Fibroblast of upper back skin (primary cell): ENCODE results near the gene DCAF4.

Source experiments
- DNase-seq: peaks from one replicate; pipeline ENCODE4 v3.0.0-alpha.2; 2013

DCAF4 gene

GRCh38 chr14:72894623-72895378 is 31.5 kb upstream of the DCAF4 start:
- no peak for DNase-seq

DNA sequence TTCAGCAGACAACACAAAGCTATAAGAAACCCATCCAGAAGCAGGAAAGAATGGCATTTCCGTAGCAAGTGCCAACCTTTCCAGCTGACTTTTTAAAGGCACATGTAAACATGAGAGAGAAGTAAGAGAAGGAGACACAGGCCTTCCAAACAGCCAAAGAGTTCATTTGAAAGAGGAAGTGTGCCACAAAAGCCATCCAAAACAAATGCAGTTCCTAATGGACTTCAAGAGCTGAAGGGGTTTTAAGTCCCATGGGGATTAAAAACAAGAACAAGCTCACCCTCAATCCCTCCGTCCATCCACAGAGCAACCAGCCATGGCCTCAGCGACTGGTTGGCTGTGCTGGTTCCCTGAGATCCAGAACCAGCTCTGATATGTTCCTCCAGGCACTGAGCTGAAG is 27.8 kb upstream of the DCAF4 start:
- no peak for DNase-seq

DNA sequence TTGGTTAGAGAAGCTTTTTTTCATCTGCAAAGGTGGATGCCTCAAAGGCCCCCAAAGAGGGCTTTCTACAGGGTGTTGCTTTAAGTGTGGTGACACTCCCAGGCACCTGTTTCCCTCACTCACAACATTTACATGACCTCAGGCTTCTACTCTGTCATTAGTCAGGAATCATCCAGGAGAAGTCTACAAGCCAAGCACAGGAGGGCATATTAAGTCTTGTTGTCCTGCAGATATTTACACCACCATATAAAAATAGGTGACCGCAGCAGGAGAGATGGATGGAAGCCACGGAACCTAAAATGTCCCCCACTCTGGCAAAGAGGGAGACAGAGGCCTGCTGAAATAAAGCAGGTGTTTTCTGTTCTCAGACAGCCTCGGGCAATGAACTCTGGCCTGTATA is 24.9 kb upstream of the DCAF4 start:
- no peak for DNase-seq

GRCh38 chr14:72902801-72903530 is 23.3 kb upstream of the DCAF4 start:
- no peak for DNase-seq

DNA sequence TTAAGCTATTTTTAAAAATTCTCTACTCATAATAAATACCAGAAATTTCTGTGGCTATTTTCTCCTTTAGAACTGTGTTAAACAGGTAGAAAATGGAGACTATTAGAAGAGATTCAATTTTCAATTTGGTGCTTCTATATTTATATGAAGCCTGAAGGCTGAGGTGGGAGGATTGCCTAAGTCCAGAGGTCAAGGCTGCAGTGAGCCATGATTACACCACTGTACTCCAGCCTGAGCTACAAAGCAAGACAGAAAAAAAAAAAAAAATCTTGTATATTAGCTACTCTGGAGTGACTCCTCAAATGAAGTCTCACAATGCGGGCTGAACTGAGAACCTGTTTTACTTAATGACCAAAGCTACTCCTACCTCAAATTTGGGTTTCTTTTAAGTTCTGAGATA is 22.5 kb upstream of the DCAF4 start:
- DNase-seq: no peak

- DNase-seq: no peak
These were observed 22.0 kb upstream of the DCAF4 start for GRCh38 chr14:72904218-72904617.

- DNase-seq: peak; percentile 83
These were observed 21.3 kb upstream of the DCAF4 start for GRCh38 chr14:72904840-72905561.

DNA sequence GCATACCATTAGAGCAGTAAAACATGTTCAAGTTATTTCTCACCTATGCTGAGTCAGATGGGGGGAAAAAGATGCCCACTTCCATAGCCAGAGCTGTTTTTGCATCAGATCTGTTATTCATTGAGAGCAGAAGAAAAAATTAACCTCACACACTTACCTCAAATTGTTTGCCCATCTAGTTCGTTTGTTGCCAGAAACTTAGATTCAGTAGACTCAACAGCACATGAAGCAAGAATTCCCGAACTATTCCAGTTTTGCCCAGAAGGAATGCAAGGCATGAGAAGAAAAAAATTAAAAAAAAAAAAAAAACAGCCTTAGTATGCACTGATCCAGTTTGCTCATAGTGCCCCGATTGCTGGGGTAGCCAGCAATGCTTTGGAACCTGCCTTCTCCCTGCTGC is 19.9 kb upstream of the DCAF4 start:
- DNase-seq: peak; percentile 98

DNA sequence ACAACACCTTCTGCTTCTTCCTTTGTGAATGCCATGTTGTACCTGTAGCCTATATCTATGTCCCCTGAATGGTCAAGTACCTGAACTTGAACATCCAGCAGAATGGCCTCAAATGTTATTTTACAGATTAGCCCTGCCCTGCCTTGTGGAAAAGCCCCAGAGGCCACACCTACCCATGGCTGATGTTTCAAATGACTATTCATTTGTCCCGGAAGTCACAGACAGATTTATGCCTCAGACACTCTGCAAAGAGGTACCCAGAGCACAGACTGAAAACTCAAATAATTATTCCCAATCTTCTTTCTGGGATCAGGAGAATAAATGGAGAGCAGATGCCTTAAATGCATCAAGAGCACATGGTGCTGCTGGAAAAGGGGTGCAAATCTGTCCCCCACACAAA is 19.4 kb upstream of the DCAF4 start:
- DNase-seq: no peak

DNA sequence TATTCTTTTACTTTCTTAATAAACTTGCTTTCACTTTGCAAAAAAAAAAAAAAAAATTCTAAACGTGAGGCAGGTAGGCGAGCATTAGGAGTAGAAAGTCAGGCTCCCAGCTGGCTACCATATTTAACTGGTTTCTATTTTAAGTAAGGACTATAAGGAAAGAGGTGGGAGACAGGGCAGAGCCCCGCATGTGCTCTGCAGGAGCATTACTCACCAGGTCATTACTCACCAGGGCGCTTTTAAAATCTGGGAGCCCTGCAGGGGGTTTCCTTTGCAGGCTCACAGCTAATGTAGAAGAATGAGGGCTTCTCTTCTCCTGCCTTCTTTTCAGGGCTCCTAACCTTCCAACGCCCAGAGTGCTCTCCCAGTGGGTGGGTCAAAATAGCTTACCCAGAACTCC is 18.4 kb upstream of the DCAF4 start:
- peak; percentile 91 for DNase-seq

DNA sequence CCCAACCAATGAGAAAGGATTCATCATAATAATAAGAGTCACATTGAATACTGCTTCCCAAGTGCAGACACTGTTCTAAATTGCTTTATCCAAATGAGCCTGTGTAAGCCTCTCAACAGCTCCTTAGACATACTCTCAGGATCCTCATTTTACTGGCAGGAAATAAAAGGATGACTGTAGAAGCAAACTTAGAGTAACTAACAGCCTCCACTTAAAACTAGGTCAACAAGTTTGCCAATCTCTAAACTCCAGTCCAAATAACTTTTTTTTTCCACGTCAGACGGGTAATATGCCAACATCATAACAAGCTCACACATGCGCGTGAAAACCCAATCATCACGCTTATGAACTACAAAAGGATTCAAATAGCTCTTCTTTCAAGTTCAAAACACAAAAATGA is 17.1 kb upstream of the DCAF4 start:
- no peak for DNase-seq

GRCh38 chr14:72913809-72914208 is 12.5 kb upstream of the DCAF4 start:
- DNase-seq: no peak

DNA sequence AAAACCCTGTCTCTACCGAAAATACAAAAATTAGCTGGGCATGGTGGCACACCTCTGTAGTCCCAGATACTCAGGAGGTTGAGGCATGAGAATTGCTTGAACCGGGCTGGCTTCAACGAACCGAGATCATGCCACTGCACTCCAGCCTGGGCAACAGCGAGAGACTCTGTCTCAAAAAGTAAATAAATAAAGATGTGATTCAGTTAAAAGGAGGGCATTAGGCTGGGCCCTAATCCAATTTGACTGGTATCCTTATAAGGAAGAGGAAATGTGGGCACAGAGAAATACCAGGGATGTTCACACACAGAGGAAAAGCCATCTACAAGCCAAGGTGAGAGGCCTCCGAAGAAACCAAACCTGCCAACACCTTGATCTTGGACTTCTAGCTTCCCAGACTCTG is 10.1 kb upstream of the DCAF4 start:
- DNase-seq: no peak

DNA sequence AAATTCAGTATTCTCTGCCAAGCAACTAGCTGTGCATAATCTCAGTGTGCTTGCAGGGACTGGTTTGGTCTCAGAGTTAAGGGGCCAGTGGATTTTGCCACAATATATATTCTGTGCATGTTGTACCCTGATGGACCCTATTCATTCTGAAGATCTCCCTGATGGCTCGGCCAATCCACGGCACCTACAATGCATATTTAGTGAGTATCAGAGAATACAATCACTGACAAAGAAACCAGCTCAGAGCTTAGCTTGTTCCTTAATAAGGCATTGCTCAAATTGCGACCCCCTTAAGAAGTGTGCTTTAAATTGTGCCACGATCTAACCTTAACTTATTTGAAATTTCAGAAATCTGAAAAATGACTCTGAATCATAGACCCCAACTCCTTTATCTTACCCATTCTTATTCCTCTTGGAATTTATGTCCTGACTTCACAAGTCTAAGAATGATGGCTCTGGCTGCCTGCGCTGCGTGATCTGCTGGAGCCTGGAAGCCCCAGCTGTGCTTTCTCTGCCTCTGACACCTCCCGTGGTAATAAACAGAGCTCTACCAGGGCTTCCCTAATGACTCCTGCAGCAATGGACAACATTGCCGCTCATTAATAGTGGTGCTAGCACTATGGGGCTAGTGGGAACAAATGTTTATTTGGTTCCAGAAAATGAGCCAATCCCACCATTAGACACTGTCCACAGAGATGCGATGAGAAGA is 9.0 kb upstream of the DCAF4 start:
- no peak for DNase-seq

- no peak for DNase-seq
These were observed 6.3 kb upstream of the DCAF4 start for GRCh38 chr14:72920008-72920407.

DNA sequence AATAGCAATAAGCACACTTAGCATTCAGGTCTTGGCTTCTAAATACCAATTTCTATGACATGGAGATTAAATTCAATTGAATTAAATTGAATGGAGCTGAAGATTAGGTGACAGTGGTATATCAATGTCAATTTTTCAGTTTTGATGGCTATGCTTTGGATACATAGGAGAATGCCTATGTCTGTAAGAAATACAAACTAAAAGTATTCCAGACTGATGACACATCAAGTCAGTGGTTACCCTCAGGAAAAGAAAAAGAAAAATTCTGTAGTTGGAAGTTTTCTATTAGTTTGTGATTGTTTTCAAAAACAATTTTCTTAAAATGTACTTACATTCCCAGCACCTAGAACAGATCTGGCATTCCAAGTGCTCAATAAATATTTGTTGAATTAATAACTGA is 4.9 kb upstream of the DCAF4 start:
- no peak for DNase-seq

DNA sequence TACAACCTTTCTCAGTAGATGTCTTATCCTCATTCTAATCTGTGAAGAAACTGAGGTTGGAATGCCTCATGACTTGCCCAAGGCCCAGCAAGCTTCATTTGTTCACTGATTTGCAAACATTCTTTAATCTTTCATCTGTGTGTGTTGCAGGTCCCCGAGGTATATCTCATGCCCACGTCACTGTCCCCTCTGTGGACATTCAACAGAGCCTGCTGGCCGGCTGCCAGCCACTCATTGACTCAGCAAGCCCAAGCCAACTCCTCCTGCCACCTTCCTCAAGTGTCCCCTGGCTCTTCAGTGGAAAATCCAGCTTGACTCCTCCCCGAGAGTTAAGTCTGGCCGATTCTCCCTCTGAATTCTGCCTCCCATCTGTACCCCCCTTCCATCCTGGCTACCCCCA is 1.9 kb upstream of the DCAF4 start:
- no peak for DNase-seq

DNA sequence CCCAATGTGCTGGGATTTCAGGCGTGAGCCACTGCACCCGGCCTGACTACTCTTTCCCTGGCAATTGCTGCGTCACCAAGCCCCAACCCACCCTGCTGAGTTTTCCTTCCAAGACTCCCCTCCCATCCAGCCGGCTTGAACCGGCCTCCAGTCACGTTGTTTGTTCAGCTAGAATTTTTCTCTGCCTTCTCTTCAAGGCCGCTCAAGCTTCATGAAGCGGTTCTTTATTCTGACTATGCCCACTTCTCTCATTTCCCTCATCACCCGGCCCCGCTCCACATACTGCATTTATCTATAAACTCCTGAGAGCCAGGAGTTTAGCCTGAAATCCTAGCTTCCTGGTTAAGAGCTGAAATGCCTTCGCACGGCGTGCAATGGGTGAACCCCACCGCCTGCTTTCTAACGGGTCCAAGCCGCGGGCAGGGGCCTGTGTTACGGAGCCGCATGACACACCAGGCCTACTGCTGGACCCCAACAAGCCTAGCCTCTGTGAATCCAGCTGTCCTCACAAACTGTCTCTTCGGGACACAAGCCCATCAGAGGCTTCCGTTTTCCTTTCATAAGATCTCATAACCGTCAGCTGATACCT is 999 bp upstream of the DCAF4 start:
- DNase-seq: no peak

DNA sequence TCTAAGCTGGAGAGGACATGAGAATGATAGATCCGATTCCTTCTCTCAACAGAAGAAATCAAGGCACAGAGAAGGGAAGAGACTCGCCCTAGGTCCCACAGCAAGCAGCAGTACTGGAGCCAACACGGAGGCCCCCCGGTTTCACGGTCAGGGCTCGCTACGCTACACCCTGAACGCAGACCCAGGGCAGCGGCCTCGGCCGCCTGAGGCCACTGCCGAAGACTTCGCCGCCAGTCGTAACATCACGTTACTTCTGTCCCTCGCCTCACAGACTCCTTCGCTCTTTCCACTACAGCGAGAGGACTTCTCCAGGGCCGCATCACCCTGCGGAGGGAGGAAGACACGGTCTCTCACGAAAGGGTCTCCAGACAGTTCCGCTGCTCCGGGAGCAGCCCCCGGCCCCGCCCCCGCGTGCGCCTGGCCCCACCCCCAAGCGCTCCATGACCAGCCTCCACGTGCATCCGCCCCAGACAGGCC is 411 bp upstream of the DCAF4 start:
- DNase-seq: no peak

- no peak for DNase-seq
These were observed 2.6 kb downstream of the DCAF4 start for GRCh38 chr14:72928872-72929271.

GRCh38 chr14:72929316-72930080 is 3.2 kb downstream of the DCAF4 start:
- DNase-seq: no peak

DNA sequence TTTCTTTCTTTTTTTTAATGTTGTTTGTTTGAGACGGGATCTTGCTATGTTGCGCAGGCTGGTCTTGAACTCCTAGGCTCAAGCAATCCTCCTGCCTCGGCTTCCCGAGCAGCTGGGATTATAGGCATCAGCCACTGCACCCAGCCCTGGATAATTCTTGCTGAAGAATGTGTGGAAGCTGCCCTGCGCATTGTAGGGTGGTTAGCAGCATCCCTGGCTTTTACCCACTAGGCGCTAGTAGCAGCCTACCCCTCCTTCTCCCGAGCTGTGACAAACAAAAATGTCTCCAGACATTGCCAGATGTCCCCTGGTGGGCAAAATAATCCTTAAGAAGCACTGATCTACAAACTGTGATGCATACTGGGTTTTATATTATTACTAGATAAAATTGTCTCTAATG is 6.6 kb downstream of the DCAF4 start:
- DNase-seq: no peak
